ENCODE results near the gene AMN.

AMN gene

DNA sequence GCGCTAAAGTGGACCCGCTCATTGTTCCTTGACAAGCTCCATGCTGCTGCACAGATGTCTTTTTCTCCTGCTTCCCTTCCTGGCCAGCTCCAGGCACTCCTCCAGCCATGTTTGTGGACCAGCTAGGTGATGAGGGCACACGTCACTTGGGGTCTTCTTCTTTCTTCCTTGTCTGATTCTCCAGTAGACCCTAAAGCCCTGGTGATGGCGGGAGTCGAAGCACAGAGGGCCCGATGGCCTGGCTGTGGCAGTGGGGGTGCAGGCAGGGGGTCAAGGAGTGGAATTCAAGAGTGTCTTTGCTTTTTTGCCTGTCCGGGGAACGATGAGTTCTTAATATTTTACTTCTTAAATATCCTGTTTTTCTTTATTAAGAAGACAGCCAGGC is 23.0 kb upstream of the AMN start:
- no peak for DNase-seq

- no peak for DNase-seq
These were observed 21.6 kb upstream of the AMN start for GRCh38 chr14:102900631-102901571.

- DNase-seq, result no peak
These were observed 20.8 kb upstream of the AMN start for GRCh38 chr14:102901633-102902032.

GRCh38 chr14:102902086-102902485 is 20.4 kb upstream of the AMN start:
- no peak for DNase-seq

GRCh38 chr14:102902523-102903247 is 19.8 kb upstream of the AMN start:
- DNase-seq, result peak; percentile 24

DNA sequence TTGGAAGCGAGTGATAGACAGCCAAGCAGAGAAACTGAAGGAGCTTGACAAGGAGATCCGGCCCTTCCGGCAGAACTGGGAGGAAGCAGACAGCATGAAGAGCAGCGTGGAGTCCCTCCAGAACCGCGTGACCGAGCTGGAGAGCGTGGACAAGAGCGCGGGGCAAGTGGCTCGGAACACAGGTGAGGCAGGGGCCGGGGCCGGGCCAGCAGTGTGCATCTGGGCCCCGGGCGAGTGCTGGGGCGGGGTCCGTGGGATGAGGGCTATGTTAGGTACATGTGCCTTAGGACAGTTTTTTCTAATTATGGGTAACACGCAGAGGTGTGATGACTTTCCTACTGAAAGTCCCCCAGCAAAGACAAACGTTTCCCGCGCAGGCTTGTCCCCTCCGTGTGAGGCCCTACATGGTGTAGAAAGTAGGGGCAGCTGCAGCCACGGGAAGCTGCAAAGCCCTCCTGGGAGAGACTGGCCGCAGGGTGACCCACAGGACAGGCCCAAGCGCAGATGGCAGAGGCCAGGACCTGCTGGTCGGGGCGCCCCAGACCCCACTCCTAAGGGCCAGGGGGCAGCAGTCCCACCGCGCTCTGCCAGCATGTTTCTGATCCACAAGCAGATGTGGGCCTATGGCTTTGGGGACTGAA is 19.1 kb upstream of the AMN start:
- DNase-seq, result no peak

DNA sequence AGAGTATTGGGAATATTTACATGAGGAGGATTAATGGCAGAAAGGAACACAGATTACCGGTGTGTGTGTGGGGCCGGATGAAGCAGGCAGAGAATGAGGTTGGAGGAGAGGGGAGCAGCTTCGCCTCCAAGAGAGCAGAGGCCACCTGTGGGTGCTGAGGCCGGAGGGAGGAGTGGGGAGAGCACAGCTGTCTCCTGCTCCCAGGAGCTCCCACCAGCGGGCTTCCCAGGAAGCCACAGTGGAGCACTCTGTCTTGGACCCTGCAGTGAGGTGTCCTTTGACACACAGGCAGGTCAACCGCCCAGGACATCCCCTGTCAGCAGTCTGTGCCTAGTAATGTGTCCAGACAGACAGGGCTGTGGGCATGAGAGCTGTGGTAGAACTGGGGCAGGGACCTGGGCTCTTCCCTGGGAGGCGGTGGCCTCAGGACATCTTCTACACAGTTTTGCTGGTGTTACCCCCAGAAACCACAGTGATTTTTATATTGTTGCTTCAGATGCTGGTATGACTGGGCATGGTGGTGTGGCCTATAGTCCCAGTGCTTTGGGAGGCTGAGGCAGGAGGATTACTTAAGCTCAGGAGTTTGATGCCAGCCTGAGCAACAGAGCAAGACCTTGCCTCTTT is 18.5 kb upstream of the AMN start:
- DNase-seq, result no peak

DNA sequence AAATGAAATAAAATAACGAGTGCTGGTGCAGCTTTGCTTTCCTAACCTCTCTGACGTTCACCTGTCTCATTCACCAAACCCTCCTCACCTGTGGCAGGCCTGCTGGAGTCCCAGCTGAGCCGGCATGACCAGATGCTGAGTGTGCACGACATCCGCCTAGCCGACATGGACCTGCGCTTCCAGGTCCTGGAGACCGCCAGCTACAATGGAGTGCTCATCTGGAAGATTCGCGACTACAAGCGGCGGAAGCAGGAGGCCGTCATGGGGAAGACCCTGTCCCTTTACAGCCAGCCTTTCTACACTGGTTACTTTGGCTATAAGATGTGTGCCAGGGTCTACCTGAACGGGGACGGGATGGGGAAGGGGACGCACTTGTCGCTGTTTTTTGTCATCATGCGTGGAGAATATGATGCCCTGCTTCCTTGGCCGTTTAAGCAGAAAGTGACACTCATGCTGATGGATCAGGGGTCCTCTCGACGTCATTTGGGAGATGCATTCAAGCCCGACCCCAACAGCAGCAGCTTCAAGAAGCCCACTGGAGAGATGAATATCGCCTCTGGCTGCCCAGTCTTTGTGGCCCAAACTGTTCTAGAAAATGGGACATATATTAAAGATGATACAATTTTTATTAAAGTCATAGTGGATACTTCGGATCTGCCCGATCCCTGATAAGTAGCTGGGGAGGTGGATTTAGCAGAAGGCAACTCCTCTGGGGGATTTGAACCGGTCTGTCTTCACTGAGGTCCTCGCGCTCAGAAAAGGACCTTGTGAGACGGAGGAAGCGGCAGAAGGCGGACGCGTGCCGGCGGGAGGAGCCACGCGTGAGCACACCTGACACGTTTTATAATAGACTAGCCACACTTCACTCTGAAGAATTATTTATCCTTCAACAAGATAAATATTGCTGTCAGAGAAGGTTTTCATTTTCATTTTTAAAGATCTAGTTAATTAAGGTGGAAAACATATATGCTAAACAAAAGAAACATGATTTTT is 17.1 kb upstream of the AMN start:
- DNase-seq, result no peak

- no peak for DNase-seq
These were observed 15.7 kb upstream of the AMN start for GRCh38 chr14:102906616-102907302.

DNA sequence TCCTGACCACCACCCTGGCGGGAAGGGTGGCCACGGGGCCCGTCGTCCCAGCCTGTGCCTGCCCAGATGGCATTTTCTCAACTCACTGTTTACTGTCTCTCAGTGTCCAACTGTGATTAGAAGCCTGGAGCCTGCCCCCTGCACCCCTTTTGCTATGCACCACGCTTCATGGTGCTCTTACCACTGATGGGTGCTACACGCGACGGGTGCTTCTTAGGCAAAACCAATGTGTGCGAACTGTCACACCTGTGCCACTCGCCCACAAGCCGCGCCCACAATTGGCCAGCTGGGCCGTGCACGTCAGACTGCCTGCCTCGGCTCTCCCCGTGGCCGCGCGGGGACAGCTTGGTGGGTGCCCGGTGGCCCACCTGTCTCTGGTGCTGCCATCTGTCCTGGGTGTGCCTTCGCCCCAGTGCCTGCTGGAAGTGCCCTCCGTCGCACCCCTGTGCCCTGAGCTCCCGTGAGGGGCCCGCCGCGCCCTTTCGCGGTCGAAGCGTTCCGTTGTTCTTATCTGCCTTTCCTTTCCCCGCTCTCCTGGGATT is 15.1 kb upstream of the AMN start:
- no peak for DNase-seq

GRCh38 chr14:102907980-102908730 is 14.3 kb upstream of the AMN start:
- DNase-seq, result no peak

DNA sequence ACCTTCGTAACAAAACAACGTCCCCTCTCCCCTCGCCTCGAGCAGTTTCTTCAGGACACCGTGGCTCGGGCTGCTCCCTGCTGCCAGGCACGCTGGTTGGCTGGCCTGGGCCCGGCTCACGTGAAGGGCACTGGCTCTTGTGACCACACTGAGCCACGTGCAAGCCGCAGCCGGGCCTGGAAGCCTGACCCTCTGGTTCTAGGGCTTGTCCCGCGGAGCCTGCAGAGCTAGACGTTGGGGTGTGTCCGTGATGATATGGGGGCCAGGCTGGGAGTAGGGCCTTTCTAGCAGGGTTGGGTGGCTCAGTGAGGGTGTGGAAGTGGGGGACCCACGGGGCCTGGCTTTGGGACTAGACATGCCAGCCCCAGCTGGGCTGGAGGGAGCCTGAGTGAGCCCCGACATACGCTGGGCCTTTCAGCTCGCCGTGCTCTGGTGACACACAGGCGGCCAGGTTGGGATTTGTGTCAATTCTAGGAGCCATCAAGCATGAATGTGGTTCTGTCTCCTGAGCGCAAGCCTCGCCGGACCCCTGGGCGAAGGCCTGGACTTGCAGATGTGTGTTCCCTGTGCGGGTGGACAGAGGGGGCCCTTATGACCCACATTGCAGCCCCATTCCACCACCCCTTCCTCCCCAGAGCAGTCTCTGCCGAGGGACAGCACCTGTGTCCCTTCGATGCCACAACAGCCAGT is 13.6 kb upstream of the AMN start:
- DNase-seq, result no peak

GRCh38 chr14:102909462-102909861 is 13.0 kb upstream of the AMN start:
- DNase-seq, result no peak

- DNase-seq, result no peak
These were observed 12.6 kb upstream of the AMN start for GRCh38 chr14:102909911-102910310.

GRCh38 chr14:102910442-102910841 is 12.0 kb upstream of the AMN start:
- no peak for DNase-seq

GRCh38 chr14:102911541-102911951 is 10.9 kb upstream of the AMN start:
- no peak for DNase-seq

GRCh38 chr14:102911991-102912761 is 10.3 kb upstream of the AMN start:
- DNase-seq, result no peak

GRCh38 chr14:102913341-102914211 is 8.9 kb upstream of the AMN start:
- DNase-seq, result no peak
